Upper lobe of left lung (tissue), 6 donors: ENCODE results near the gene NPRL2. TPM values are rescaled to one million over a fixed set of nuclear protein-coding genes. Genes with fewer than 3 reads are reported as not detected.

Experiments used
- ATAC-seq, 2 donors: fragments of 200-7000 bp; cut with Tn5 transposase; one replicate each; pipeline ENCODE4 v1.9.1; 2022; ENCODE audit warnings: mild to moderate bottlenecking in 2 of 2, moderate library complexity in 2 of 2; ENCODE audit not compliant: low FRiP score in 2 of 2
- DNase-seq, 2 donors: peaks; one replicate each; pipeline ENCODE4 v3.0.0-alpha.2; 2019 to 2020
- H3K27ac ChIP-seq, 4 donors: fragments of 200-600 bp; sonication (generic); one replicate each; pipeline ENCODE4 v1.5.1; 2016 to 2019
- H3K27me3 ChIP-seq, 4 donors: fragments of 200-600 bp; sonication (generic); one replicate each; pipeline ENCODE4 v1.5.1; 2017 to 2019
- H3K36me3 ChIP-seq, 4 donors: fragments of 200-600 bp; sonication (generic); one replicate each; pipeline ENCODE4 v1.5.1; 2016 to 2019
- H3K4me1 ChIP-seq, 4 donors: fragments of 200-600 bp; sonication (generic); one replicate each; pipeline ENCODE4 v1.5.1; 2018 to 2019
- H3K4me3 ChIP-seq, 4 donors: fragments of 200-600 bp; sonication (generic); one replicate each; pipeline ENCODE4 v1.5.1; 2017 to 2019; ENCODE audit warnings: mild to moderate bottlenecking in 2 of 4, moderate library complexity in 1 of 4
- H3K9me3 ChIP-seq, 4 donors: fragments of 200-600 bp; sonication (generic); one replicate each; pipeline ENCODE4 v1.5.1; 2018 to 2019
- EP300 ChIP-seq, 4 donors: sonication (generic); formaldehyde crosslinking; IDR thresholded peaks; one replicate each; pipeline ENCODE4 v1.5.1; 2017; ENCODE audit warnings: antibody characterized with exemption in 4 of 4, control low read depth in 2 of 4
- POLR2A ChIP-seq, 4 donors: fragments of 450-650 bp; IDR thresholded peaks; one replicate each; pipeline ENCODE4 v1.5.1; 2016 to 2017; ENCODE audit warnings: antibody characterized with exemption in 4 of 4, mild to moderate bottlenecking in 2 of 4
- POLR2AphosphoS5 ChIP-seq, 2 donors: sonication (generic); formaldehyde crosslinking; IDR thresholded peaks; one replicate each; pipeline ENCODE4 v1.5.1; 2017; ENCODE audit warnings: antibody characterized with exemption in 2 of 2
- whole genome bisulfite sequencing, 2 donors: methylation state at CpG; one replicate each; pipeline ENCODE4 v1.1.5; 2017 to 2018; 5-methylcytosine and 5-hydroxymethylcytosine counted together
- total RNA-seq, 6 donors: library from RNA; depleted of rRNA in 4 of 6; stranded (reverse); fragments of >200 nt in 4 of 6; gene quantifications; one replicate each; pipeline versions ENCODE4 v1.1.0 to v1.2.1, GENCODE V29; 2016 to 2021
- TF ChIP-seq, protein P1 (sequence below), 6 experiments: fragments of 450-650 bp in 4 of 6; fragments of 200-600 bp in 2 of 6; sonication (generic) in 2 of 6; IDR thresholded peaks; one replicate each; pipeline ENCODE4 v1.5.1; 2016 to 2019; ENCODE audit warnings: antibody characterized with exemption in 6 of 6
- donor health status: DM: no; HTN: no; CAD: no; lungs with moderate emphysema.
- donor health status: DM: no; HTN: yes; CAD: no; lungs with severe emphysema.

The NPRL2 gene
- total RNA-seq, 6 donors from 2014 or later: 15.0 to 41.9 (median 17.3) TPM

DNA sequence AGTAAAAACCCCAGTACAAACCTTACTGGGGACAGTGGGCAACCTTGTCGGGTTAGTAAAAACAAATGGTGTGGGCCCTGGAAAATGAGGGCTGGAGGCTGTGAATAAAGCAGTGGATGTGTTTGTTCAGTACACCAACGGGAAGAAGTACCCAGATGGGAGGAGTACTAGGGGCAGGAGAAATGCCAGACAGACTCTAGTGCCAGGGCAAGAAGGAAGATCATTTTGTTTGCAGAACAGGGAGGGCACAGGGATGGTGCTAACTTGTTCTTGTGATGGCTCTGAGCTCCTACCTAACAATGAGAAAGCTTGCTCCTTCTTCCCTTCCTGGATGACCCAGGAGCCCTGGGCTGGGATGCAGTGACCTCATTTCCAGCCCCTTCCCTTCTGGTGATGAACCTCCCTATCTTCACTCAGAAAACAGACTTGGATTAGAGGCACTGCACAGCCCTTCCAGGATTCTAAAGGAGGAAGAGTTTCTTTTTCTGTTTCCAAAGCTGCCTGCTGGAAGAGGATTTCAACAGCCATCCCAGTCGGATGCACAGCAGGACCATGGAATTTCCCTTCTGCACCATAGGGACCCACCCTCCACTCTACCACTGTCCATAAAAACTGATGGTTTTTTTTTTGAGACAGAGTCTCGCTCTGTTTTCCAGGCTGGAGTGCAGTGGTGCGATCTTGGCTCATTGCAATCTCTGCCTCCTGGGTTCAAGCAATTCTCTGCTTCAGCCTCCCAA is 16.1 kb downstream of the NPRL2 start:
- DNase-seq (no peak), ATAC-seq (no peak)
- Histone ChIP-seq H3K27me3 (no peaks in the 10 kb centered on the region), H3K9me3 (no peaks in the 10 kb centered on the region), H3K36me3 (peaks cover 24 to 32% (median 28%) of the 10 kb centered on the region in 4 donors), H3K27ac (peak overlapping the region; percentile 92 to 99 (median 96)), H3K4me3 (peak overlapping the region in 1 of 4 donors; percentile 75), H3K4me1 (peaks cover 49 to 62% (median 51%) of the 10 kb centered on the region in 4 donors)
- TF ChIP-seq POLR2AphosphoS5 (IDR thresholded peaks at IDR 0.05): peak in 1 of 2 donors; percentile 14
- no peak for TF ChIP-seq POLR2A (IDR thresholded peaks at IDR 0.05)
- TF ChIP-seq, protein P1, sequence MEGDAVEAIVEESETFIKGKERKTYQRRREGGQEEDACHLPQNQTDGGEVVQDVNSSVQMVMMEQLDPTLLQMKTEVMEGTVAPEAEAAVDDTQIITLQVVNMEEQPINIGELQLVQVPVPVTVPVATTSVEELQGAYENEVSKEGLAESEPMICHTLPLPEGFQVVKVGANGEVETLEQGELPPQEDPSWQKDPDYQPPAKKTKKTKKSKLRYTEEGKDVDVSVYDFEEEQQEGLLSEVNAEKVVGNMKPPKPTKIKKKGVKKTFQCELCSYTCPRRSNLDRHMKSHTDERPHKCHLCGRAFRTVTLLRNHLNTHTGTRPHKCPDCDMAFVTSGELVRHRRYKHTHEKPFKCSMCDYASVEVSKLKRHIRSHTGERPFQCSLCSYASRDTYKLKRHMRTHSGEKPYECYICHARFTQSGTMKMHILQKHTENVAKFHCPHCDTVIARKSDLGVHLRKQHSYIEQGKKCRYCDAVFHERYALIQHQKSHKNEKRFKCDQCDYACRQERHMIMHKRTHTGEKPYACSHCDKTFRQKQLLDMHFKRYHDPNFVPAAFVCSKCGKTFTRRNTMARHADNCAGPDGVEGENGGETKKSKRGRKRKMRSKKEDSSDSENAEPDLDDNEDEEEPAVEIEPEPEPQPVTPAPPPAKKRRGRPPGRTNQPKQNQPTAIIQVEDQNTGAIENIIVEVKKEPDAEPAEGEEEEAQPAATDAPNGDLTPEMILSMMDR (IDR thresholded peaks at IDR 0.05): no peak
- 49 to 53% methylated on average over 4 to 5 of the region's 5 CpGs for WGBS, 2 donors

- H3K27ac ChIP-seq: peak overlapping the region; percentile 79 to 97 (median 94)
- peak overlapping the region in 1 of 4 donors; percentile 75 for H3K4me3 ChIP-seq
- peaks cover 24 to 38% (median 32%) of the 10 kb centered on the region in 4 donors for H3K36me3 ChIP-seq
- no peaks in the 10 kb centered on the region for H3K9me3 ChIP-seq
- H3K4me1 ChIP-seq: peaks cover 45 to 64% (median 47%) of the 10 kb centered on the region in 4 donors
- ATAC-seq: peak in 1 of 2 donors; percentile 18
- 34 to 61% methylated on average over 12 of the region's 12 CpGs for WGBS, 2 donors
- H3K27me3 ChIP-seq: no peaks in the 10 kb centered on the region
- no peak for DNase-seq
- TF ChIP-seq POLR2AphosphoS5 (IDR thresholded peaks at IDR 0.05) (peak; percentile 71 to 80), POLR2A (IDR thresholded peaks at IDR 0.05) (peak in 1 of 4 donors; percentile 31), EP300 (IDR thresholded peaks at IDR 0.05) (peak in 2 of 4 donors; percentile 61 to 86)
- TF ChIP-seq, protein P1 (IDR thresholded peaks at IDR 0.05): no peak
Observed at GRCh38 chr3:50333744-50334328, 16.7 kb downstream of the NPRL2 start.

DNA sequence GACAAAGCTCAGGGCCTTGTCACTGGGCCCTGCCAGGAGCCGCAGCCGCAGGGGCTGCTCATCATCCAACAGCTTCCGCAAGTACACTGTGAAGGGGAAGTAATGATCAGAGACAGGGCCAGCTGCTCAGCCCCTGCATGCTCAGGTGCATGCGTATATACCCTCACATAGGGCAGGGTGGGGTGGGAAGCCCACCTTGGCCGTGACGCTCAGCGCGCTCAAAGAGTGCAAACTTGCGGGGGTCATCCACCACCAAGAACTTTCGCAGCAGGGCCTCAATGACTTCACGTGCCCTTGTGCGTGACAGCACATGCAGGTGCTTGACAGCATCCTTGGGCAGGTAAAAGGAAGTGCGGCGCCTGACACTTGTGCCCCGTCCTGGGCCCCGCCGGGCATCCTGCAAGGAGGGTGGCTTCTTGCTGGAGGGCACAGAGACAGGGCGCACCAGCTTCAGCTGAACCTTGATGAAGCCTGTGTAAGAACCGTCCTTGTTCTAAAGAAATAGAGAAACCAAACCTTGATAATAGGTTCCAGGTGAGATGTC is 19.1 kb downstream of the NPRL2 start:
- ATAC-seq (no peak), DNase-seq (peak in 1 of 2 donors; percentile 76)
- TF ChIP-seq POLR2A (IDR thresholded peaks at IDR 0.05) (no peak), EP300 (IDR thresholded peaks at IDR 0.05) (no peak)
- TF ChIP-seq, protein P1 (IDR thresholded peaks at IDR 0.05): no peak
- Histone ChIP-seq H3K36me3 (peaks cover 24 to 39% (median 33%) of the 10 kb centered on the region in 4 donors), H3K4me1 (peaks cover 45 to 68% (median 49%) of the 10 kb centered on the region in 4 donors), H3K27me3 (no peaks in the 10 kb centered on the region), H3K4me3 (no peak overlapping the region), H3K9me3 (no peaks in the 10 kb centered on the region), H3K27ac (no peak overlapping the region)
- 95 to 96% methylated on average over 19 of the region's 19 CpGs for WGBS, 2 donors

DNA sequence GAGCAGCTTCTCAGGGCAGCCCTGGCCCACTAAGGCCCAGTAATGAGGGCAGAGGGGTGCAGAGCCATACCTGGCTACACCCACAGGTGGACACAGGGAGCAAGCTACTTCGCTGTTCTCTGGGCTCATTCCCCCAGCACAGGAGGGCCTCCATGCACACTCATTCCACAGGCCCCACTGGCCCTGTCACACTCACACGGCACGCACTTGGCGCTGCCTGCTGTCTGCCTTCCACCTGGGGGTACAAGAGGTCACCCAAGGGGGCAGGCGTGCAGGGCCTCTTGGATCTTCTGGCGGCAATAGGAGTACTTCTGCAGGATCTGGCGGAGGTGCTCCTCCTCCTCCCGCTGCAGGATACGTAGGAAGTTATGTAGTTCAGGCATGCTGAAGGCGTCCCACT is 20.2 kb downstream of the NPRL2 start:
- Histone ChIP-seq H3K36me3 (peaks cover 24 to 50% (median 42%) of the 10 kb centered on the region in 4 donors), H3K4me1 (peaks cover 40 to 66% (median 45%) of the 10 kb centered on the region in 4 donors), H3K27me3 (no peaks in the 10 kb centered on the region), H3K9me3 (no peaks in the 10 kb centered on the region), H3K4me3 (no peak overlapping the region), H3K27ac (no peak overlapping the region)
- DNase-seq: no peak
- TF ChIP-seq POLR2AphosphoS5 (IDR thresholded peaks at IDR 0.05): no peak
- TF ChIP-seq EP300 (IDR thresholded peaks at IDR 0.05): no peak
- no peak for ATAC-seq
- 90% methylated on average over 10 of the region's 10 CpGs; no CpG with 5 or more reads in 1 of the 2 donors for WGBS, 2 donors
